ENCODE results near the gene NFAM1.

NFAM1 gene

DNA sequence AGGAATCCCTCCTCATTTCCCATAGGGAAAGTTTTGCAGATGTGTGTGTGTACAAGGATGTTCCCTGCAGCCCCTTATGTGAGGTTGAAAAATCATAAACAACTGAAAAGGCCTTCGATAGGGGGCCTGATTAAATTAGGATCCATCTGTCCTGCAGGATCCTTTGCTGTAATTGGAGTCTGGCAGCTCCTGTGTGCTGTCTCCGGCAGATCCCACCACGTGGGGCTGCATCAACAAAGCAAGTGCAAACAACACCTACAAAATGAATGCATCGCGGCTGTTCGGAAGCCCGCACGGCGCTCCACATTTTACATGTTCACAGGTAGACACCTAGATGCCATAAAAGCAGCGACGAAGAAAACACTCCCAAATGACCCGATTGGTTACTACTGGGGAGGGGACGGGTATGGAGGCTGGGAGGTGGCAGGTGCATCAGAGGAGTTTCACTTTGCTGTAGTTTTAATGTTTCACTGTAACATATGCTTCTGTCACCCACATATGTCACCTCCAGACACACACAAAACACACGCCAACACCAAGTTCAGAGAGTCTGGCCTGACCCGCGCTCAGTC, 52.2 kb downstream of the NFAM1 start:
- DNase-seq, result no peak

DNA sequence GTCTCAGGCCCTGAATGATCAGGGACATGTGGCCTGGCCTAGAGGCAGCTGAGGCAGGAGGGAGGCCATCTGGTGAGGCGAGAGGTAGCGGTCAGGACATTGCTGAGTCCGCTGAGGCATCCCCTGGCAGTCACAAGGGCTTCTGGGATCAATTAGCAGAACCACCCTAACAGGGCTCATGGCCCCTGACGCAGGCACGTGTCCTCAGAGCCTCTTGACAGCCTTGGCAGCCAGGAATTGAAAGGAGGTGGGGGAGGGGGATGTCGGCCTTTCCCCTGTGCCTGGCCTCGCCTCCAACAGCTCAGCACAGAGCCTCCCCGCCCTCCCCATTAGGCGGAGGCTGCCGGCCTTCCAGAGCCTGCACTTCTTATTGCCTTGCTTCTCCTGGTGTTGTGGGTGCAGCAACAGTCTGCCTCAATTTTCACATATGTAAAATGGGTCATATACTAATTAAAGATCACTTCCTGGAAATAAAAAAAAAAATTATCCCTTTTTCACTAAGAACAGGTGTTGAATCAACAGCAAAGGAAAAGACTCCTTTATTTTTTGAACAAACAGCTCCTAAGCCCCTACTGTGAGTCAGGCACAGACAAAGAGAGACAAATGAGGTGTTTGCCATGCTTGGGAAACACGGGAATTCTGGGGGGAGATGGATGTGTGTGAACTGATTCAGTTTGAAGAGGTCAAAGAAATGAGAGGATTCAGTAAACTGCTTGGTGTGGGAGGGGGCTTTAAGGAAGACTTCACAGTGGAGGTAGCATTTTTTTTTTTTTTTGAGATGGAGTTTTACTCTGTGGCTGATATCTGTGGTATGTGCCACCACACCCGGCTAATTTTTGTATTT, 55.3 kb downstream of the NFAM1 start:
- DNase-seq, result peak; percentile 51

DNA sequence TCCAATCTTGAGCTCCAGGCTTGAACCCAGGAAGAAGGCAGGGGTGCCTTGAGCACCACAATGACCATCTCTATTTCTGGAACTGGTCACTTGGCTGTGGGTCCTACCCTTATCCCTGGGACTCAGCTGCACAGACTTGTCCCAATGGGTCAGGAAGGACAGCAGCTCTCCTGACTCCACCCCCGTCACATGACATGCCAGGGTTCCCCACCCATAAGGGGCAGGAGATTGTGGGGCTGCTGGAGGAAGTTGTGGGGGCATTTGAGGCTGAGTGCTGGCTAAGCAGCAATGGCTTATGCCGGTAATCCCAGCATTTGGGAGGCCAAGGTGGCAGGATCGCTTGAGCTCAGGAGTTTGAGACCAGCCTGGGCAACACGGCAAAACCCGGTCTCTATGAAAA, 56.2 kb downstream of the NFAM1 start:
- no peak for DNase-seq

DNA sequence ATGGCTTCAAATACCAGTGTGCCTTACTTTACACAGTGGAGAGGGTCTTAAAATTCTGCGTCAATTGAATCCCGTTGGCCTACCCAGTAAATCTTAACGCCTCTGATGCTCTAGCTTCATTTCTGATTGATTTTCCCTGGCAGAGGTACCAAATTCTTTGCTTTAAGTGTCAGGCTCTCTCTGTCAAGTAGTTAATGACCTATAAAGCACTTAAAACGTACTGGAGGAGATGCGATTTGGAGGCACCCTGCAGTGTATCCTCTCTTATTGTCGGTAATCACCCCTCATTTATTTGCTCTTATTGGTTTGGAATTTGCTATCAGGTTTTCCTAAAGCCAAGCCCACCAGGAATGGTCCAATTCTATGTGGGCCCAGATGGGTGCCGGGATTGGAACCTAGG, 59.2 kb downstream of the NFAM1 start:
- no peak for DNase-seq

DNA sequence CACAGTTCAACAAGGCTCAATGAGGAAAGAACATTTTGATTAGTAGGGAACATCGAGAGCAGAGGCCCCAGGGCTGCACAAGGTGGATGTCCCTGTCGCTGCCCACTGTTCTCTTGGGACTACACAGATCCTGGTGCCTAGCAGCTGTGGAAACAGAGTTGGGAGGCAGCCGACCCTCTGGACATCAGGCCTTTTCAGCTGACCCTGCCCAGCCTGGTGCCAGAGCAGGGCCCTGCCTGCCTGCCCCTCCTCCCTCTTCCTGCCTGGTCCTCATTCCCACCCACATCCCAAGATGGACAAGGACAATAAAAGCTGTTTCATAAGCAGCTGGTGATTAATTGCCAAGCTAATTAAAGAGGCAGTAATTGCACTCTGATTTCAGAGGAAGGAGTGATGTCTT, 60.7 kb downstream of the NFAM1 start:
- DNase-seq, result no peak

DNA sequence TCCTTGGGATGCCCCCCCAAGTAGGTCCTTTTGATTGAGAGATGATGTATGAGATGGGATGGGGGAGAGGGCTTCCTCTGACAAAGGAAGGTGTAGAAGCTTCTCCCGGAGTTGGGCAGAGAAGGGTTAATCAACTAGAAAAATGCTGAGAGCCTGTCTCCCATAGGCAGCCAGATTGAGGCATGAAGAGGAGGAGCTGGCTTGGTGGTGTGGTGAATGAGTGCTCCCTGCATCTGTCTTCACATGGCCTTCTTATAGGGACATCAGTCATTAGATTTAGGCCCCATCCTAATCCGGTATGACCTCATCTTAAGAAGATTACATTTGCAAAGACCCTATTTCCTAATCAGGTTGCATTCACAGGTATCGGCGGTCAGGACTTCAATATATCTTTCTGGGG, 61.1 kb downstream of the NFAM1 start:
- no peak for DNase-seq

DNA sequence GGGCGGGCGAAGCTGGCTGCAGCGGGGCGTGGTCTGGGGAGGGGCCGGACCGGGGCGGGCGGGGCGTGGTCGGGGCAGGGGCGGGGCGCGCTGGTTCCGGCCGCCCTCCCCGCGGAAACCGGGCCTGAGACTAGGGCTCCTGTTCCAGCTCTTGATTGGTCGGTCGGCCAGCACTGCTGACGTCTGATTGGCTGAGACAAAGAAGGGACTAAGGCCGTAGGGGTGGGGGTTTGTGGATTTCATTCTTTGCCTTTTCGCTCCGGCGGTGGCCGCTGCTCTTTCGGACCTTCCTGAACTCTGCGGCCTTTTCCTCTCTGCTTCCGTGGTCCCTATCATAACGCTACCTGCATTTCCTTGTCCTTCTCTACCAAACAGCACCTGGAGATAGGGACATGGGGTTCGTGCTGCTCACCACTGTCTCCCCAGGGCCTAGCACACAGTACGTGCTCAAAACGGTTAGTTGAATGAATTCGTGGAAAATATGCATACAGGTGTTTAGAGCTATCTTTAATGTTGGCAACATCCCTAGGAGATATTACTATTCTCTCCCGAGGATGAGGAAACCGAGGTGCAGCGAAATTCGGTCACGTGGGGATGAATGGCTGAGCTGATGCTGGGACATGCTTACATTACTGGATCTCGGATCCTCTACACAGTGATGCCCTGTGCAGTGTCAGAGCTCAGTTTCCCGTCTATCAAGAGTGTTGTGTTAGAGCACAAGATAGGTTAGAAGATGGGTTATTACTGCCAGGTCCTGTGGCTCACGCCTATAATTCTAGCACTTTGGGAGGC, 62.8 kb downstream of the NFAM1 start:
- DNase-seq, result peak; percentile 89

DNA sequence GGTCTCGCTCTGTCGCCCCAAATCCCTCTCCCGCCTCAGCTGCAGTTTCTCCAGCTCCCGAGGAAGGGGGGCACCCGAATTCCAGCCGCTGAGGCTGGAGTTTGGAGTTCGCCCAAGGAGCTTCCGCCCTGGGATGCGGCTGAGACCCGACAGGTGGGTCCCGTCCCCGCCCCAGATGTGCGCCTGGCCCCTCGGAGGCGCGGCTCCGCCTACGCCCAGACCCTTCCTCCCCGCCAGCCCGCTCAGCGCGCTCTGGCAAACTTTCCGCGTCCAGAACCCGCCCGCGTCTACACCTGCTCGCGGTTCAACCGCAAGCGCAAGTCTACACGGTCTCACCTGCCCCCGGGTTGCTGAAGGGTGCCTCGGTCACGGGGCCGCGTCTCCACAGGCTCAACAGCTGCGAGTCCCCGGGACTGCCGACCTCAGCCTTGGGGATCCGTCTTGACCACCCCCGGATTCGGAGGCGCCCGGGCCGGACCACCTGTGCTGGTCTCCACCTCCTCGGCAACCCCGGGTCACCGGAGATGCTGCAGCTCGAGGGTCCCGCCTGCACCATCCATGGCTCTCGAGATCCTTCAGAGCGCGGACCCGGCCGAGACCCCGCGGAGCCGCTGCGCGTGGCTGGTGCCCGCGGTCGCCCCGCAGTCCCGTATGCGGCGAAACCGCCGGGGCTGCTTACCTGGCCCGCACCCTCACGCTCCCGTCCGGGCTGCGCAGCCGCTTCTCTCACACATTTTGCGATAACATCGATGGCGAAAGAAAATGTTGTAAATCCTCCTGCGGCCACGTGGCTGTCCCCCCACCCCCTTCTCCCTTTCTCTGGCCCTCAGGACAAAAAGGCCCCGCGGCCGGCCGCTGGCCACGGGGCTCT, 63.6 kb downstream of the NFAM1 start:
- no peak for DNase-seq

DNA sequence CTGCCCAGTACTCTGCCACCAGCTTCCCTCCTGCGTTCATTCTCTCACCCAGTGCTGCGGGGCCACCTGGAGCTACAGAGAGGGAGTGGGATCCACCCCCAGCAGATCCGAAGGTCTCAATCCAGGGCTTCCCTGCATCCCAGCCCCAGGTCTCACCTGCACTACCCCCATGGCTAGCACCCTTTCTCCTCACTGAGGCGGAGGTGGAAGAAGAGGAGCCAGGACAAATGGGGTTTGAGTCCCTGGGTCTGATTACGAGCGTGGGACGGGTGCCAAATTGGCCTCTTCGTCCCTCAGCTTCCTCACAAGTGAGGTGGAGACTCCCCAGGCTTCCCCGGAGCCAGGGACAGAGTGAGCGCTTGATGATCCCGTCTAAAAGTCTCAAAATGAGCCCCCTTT, 64.2 kb downstream of the NFAM1 start:
- DNase-seq, result no peak

DNA sequence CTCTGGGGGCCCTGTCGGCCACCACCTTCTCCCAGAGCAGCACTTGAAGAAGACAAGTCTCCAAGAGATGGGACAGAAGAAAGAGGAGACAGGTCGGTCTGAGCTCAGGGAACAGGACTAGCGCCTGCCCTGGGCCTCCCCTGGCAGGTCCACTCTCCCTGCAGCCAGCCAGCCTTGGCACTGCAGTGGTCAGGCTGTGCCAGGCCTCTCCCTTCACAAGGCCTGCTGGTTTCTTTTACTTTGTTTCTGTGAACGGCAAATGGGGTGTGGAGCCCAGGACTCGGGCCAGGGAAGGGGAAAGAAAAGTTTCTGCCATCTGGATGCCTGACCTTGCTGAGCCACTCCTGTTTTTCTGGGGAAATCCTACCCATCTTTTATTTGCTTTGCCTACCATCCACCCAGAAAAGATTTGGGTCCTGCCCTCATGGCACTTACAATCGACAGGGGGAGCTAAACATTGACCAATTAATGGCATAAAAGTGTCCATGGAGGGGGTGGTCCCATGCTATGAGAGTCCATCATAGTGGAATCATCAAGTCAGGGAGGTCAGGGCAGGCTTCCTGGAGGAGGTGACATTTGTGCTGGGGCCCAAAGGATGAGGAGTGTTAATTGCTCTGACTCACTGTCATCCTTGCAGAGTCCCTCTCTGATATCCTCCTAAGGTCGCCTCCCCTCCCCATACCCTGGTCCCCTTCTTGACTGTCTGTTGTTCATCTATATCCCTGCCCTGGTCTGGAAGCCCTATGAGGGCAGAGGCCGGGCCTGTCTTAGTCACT, 65.2 kb downstream of the NFAM1 start:
- no peak for DNase-seq

DNA sequence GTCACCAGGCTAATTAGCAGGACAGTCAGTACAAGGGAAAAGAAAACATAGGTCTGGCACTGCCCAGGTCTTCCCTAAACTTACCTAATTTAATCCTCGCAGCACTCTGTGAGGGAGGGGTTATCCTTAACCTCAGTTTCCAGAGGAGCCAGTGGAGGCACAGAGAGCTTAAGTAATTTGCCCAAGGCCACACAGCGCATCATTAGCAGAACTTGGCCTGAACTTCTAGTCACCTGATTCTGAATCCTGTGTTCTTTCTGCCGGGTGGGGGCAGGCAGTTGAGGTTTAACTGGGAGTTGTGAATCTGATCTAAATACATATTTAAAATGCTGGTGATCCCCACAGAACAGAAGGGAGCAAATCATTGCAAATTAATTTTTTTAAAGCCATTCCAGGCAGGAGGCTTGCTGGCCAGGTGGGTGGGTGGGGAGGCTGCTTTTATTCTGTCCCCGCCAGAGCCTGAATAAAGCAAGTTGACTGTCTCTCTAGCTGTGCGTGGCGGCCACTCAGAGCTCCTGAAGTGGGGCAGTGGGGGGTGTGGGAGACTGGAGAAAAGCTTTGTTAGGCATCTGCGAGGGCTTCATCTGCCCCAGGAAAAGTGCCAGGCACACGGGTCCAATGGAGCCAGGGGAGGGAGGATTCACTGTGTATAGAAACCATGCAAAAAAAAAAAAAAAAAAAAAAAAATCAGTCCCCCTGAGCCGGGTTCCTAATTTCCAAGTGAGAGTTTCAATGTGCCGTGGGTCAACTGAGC, 66.1 kb downstream of the NFAM1 start:
- DNase-seq, result no peak

DNA sequence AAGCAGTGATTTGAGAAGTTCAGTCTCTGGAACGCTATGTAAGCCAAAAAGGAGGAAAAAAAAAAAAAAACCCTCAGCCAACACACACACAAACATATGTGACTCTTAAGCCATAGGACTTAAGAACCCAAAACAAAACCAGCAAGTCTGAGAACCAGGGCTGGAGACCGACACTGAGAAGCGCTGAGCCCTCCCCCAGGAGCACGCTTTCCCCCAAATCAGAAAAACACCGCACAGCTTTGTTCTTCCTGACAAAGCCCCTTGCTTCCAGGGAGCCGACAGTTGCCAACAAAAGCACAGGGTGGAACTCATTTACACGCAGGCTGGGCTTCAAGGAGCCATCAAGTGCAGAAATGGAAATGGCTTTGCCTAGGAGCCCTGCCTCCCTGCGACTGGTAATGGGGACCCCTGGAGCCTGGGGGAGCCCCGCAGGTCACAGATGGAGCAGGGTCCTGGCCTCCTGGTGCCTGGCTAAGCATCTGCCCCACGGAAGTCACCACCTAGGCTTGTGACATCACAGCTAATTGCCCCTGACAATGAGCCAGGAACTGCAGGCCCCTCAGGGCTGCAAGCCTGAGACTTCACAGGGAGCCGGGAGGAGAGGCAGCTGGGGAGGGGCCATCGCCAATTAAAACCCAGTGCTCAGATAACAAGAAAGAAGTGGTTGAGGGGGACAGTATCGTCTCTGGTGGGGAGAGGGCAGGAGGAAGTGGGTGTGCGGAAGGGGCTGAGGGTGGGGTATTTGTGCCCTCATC, 66.9 kb downstream of the NFAM1 start:
- DNase-seq, result no peak

DNA sequence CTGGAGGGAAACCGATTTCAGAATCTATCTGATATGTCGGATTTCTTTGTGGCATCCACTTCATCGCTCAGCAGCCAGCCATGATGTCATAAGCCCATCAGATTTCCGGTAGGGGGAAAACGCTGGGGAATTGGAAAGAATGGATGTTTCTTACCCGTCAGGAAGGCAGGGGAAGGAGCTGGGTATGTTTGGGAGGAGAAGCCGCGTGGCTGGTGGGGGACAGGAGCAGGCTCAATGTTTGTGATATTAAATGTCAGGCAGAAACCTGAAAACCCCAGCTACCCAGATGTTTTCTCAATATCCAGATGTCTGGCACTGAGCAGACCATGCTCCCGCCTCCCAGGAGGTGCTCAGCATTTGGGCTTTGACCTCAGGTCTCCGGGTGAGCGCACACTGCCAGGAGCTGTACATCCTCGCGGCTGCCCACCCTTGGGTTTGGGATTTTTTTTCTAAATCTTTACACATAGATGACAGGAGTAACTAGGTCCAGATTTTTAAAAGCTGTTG, 67.5 kb downstream of the NFAM1 start:
- DNase-seq, result no peak

DNA sequence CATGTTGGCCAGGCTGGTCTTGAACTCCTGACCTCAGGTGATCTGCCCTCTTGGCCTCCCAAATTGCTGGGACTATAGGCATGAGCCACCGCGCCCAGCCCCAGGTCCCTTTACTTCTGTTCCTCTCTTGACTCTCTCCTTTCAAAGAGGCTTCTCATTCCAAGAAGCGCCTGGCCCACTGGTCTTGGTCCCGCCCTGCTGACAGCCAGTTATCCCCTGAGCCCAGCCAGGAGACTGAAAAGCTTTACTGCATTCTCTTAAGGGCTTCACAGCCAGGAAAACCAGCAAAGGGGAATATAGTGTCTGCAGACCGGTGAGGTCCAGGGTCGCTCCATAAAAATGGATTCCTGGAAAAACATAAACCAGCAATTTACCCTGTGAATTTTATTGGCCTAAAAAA, 68.3 kb downstream of the NFAM1 start:
- DNase-seq, result no peak

DNA sequence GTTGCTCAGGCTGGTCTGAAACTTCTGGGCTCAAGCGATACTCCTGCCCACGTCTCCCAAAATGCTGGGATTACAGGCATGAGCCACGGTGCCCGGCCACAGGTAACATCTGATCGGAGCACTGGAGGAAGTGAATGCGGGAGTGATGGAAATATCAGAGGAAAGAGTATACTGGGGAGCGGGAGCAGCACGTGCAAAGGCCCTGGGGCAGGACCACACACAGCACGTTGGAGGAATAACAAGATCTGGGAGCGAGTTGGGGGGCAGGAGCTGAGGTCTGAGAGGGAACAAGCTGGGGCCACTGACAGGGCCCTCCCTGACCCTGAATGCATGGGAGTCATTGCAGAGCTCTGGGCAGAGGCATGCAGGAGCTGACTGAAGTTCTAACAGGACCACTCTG, 70.7 kb downstream of the NFAM1 start:
- no peak for DNase-seq

DNA sequence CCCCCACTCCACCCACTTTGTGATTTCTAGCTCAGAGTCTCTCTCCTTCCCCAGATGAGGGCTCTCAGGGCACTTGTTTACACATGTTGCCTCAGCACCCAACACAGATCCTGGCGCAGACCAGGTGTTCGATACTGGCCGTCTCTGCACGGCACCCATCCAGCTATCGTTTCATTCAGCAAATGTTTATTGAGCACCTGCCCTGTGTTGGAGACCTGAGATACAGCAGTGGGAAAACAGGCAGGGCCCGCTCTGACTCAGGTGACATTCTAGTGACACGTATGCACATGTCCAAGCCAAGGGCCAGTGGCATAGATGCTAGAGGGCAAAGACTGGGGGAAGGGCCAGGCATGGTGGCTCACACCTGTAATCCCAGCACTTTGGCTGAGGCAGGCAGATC, 71.9 kb downstream of the NFAM1 start:
- DNase-seq, result no peak

DNA sequence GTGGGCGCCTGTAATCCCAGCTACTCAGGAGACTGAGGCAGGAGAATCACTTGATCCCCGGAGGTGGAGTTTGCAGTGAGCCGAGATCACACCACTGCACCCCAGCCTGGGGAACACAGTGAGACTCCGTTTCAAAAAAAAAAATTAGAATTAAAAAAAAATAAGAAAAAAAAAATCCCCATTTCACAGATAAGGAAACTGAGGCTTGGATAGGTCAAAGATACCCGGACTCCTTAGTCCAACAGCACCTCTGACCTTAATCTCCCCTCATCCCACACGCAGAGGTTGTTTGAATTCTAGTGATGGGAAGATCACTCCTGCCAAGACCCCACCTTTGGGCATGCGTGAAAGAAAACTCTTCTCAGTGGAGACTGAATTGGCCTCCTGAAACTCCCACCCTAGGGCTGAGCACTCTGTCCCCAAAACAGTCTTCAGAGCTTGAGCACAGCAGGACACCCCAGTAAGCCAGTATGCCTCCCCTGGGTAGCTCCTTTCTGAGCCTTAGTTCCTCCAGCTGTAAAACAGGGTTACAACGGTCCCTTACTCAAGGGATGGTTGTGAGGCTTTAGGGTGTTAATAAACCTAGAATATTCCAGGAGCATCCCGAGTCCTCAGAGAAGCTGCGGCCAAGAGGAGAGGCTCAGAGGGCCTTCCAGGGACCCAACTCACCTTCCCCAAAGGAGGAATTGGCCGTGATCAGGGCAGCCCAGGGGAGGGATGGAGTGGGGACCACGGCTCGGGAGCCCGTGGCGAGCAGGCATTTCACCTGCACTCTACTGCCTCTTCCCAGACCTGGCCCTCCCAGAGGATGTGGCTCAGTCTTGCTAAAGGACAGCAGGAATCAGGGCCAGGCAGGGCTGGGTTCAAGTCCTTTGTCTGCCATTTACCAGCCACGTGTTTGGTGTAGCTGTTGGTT, 73.3 kb downstream of the NFAM1 start:
- no peak for DNase-seq

DNA sequence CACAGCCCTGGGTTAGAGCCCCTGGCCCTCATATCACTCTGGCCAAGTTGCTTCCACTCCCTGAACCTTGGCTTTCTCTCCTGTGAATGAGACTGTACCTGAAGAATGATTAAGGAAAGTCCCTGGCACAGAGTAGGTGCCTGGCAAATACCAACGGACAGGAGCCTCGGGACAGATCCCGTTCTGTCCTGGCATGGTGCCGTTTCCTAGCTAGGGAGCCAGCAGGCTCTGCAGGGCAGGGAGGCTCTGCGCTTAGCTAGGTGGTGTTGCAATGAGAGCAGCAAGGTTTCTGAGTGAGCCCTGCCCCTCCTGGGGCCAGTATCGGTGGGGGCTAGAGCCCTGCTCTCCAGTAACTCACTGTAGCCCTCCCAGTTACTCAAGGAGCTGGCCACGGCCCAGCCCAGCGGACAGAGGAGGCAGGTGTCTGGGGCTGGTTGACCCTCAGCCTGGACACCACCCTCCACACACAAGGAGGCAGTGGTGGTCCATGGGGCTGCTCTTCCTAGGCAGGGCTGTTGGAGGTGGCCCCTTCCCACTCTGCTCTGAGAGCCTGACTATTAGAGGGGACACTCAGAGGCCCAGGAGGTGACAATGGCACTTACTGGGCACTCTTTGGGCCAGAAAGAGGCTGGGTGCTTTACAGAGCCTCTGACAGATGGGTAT, 74.4 kb downstream of the NFAM1 start:
- DNase-seq, result no peak

DNA sequence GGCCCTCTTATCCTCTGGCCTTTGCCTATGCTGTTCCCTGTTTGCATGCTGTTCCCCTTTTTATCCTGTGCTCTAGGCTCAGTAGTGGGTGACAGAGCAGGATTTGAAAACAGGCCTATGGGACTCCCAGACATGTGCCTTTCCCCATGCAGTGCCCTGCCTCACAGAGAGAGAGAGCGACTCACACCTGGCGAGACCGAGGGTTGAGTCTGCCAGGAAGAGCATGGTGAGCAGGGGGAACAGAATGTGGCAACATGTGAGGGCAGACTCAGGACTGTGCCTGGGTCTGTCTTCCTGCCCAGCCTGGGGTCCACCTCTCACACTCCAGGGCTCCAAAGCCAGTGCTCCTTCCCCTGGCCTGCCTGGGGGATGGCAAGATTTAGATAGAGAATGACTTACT, 75.0 kb downstream of the NFAM1 start:
- DNase-seq, result no peak

Measured in NCI-H1436 treated with DMSO at 0.1 percent for 48 hours (cell line).